GM23338 (cell line): ENCODE data around the gene FASTK. TPM values are rescaled to one million over a fixed set of nuclear protein-coding genes. Genes with fewer than 3 reads are reported as not detected.

Source experiments
- ATAC-seq: fragments of 200-7000 bp; cut with Tn5 transposase; 3 replicates; pipeline ENCODE4 v1.9.1; 2020
- DNase-seq: peaks from one replicate; pipeline ENCODE4 v3.0.0-alpha.2; 2015; ENCODE audit warnings: low spot score
- H2AFZ ChIP-seq: fragments of 200-600 bp; sonication (generic); 2 replicates; pipeline ENCODE4 v1.8.0; 2016; ENCODE audit warnings: antibody characterized with exemption, mild to moderate bottlenecking, moderate library complexity
- H3F3A ChIP-seq: fragments of 200-600 bp; sonication (generic); replicated peaks from 2 replicates; pipeline ENCODE4 v1.8.0; 2017; ENCODE audit warnings: antibody characterized with exemption, mixed run types, low read depth
- H3K27ac ChIP-seq: fragments of 200-600 bp; sonication (generic); 2 replicates; pipeline ENCODE4 v1.6.1; 2016; ENCODE audit warnings: low read depth
- H3K27me3 ChIP-seq: fragments of 200-600 bp; sonication (generic); 2 replicates; pipeline ENCODE4 v1.8.0; 2016; ENCODE audit warnings: mild to moderate bottlenecking, mixed run types, moderate library complexity; ENCODE audit not compliant: insufficient read depth
- H3K36me3 ChIP-seq: fragments of 200-600 bp; sonication (generic); 2 replicates; pipeline ENCODE4 v1.8.0; 2016; ENCODE audit warnings: mild to moderate bottlenecking; ENCODE audit not compliant: insufficient read depth
- H3K4me1 ChIP-seq: fragments of 200-600 bp; sonication (generic); 2 replicates; pipeline ENCODE4 v1.8.0; 2016; ENCODE audit warnings: mild to moderate bottlenecking, moderate library complexity; ENCODE audit not compliant: insufficient read depth
- H3K4me2 ChIP-seq: fragments of 200-600 bp; sonication (generic); 2 replicates; pipeline ENCODE4 v1.7.1; 2017; ENCODE audit warnings: mixed run types
- H3K4me3 ChIP-seq: fragments of 200-600 bp; sonication (generic); 2 replicates; pipeline ENCODE4 v1.6.1; 2016; ENCODE audit warnings: mixed run types
- H3K79me2 ChIP-seq: fragments of 200-600 bp; sonication (generic); replicated peaks from 2 replicates; pipeline ENCODE4 v1.8.0; 2017; ENCODE audit warnings: mild to moderate bottlenecking; ENCODE audit not compliant: insufficient read depth
- H3K9me2 ChIP-seq: fragments of 200-600 bp; sonication (generic); 2 replicates; pipeline ENCODE4 v1.8.0; 2017; ENCODE audit not compliant: insufficient read depth
- H4K20me1 ChIP-seq: fragments of 200-600 bp; sonication (generic); replicated peaks from 2 replicates; pipeline ENCODE4 v1.8.0; 2017; ENCODE audit warnings: mild to moderate bottlenecking; ENCODE audit not compliant: insufficient read depth
- H3K27ac Mint-ChIP-seq: 2 replicates; pipeline ENCODE4 v1.8.0; 2020; ENCODE audit warnings: inconsistent platforms, mild to moderate bottlenecking, moderate library complexity, mixed read lengths
- H3K27me3 Mint-ChIP-seq: 3 replicates; pipeline ENCODE4 v1.8.0; 2022; ENCODE audit warnings: low read depth, mild to moderate bottlenecking, moderate library complexity, mixed read lengths, inconsistent platforms; ENCODE audit not compliant: insufficient read depth, poor library complexity
- H3K36me3 Mint-ChIP-seq: 3 replicates; pipeline ENCODE4 v1.8.0; 2021; ENCODE audit warnings: low read depth, mild to moderate bottlenecking, inconsistent platforms, moderate library complexity, mixed read lengths
- H3K4me1 Mint-ChIP-seq: 3 replicates; pipeline ENCODE4 v1.8.0; 2020; ENCODE audit warnings: mild to moderate bottlenecking, inconsistent platforms, mixed read lengths
- H3K4me3 Mint-ChIP-seq: 3 replicates; pipeline ENCODE4 v1.8.0; 2021; ENCODE audit warnings: moderate library complexity, mild to moderate bottlenecking, inconsistent platforms, mixed read lengths
- H3K9me3 Mint-ChIP-seq: 3 replicates; pipeline ENCODE4 v1.8.0; 2020; ENCODE audit warnings: moderate library complexity, mild to moderate bottlenecking, inconsistent platforms, mixed read lengths
- CREB1 ChIP-seq: fragments of 250-450 bp; sonication (Bioruptor Pico); IDR thresholded peaks from 2 replicates; pipeline ENCODE4 v1.5.0; 2020; ENCODE audit warnings: low read depth, mild to moderate bottlenecking, moderate library complexity
- CTCF ChIP-seq, 2 experiments: fragments of 200-600 bp in 1 of 2; sonication (generic) in 1 of 2; conservative IDR thresholded peaks; 2 replicates each; pipeline versions ENCODE4 v1.5.1 to v1.6.1; 2016 to 2017; ENCODE audit warnings: antibody characterized with exemption in 2 of 2, low read depth in 2 of 2, mild to moderate bottlenecking in 2 of 2, moderate library complexity in 1 of 2
- ETS1 ChIP-seq: IDR thresholded peaks from 2 replicates; pipeline ENCODE4 v1.6.1; 2016; ENCODE audit warnings: antibody characterized with exemption
- EZH2phosphoT487 ChIP-seq: fragments of 200-600 bp; sonication (generic); IDR thresholded peaks from one replicate; pipeline ENCODE4 v1.8.1; 2018; ENCODE audit warnings: antibody characterized with exemption; ENCODE audit not compliant: unreplicated experiment
- JUNB ChIP-seq: IDR thresholded peaks from one replicate; pipeline ENCODE4 v1.6.1; 2016; ENCODE audit warnings: antibody characterized with exemption; ENCODE audit not compliant: unreplicated experiment
- NANOG ChIP-seq: IDR thresholded peaks from 2 replicates; pipeline ENCODE4 v1.6.1; 2016; ENCODE audit warnings: antibody characterized with exemption, borderline replicate concordance
- POLR2AphosphoS5 ChIP-seq: IDR thresholded peaks from 2 replicates; pipeline ENCODE4 v1.6.1; 2016; ENCODE audit warnings: antibody characterized with exemption, low read depth
- REST ChIP-seq: IDR thresholded peaks from one replicate; pipeline ENCODE4 v1.6.1; 2018; ENCODE audit warnings: antibody characterized with exemption; ENCODE audit not compliant: unreplicated experiment
- STAT1 ChIP-seq: IDR thresholded peaks from one replicate; pipeline ENCODE4 v1.6.1; 2016; ENCODE audit warnings: antibody characterized with exemption; ENCODE audit not compliant: unreplicated experiment
- ZNF114 ChIP-seq: fragments of 250-450 bp; sonication (Bioruptor Pico); IDR thresholded peaks from 2 replicates; pipeline ENCODE4 v1.5.0; 2020; ENCODE audit warnings: mild to moderate bottlenecking, moderate library complexity
- polyA plus RNA-seq: library from polyadenylated mRNA; unstranded; fragments of >200 nt; fragmentation: Nextera tagmentation; extraction: Ambion mirVana; gene quantifications from 2 replicates; pipeline ENCODE4 v1.2.1, GENCODE V29; 2016
- total RNA-seq: library from RNA; depleted of rRNA; stranded (reverse); fragments of >200 nt; shearing (Covaris generic); gene quantifications from 2 replicates; pipeline ENCODE4 v1.2.3, GENCODE V29; 2014

FASTK gene
- total and polyA plus RNA-seq, 2 experiments from 2014 or later: 37.4 to 57.4 TPM

GRCh38 chr7:151058781-151059366 lies 21.7 kb downstream of the FASTK start:
- Mint-ChIP-seq H3K27me3 (peaks cover 45% of the 10 kb centered on the region), H3K4me3 (peak overlapping the region; percentile 86), H3K4me1 (peaks cover 47% of the 10 kb centered on the region), H3K9me3 (no peaks in the 10 kb centered on the region), H3K36me3 (peaks cover 4% of the 10 kb centered on the region; the same call in 1 of the 3 replicates), H3K27ac (0 out of 2 replicates have a peak overlapping the region, but pooled peaks have one; percentile 40)
- Histone ChIP-seq H3K36me3 (no peaks in the 10 kb centered on the region), H3K27me3 (peaks cover 36% of the 10 kb centered on the region), H3K4me2 (peak overlapping the region; percentile 95), H3K9me2 (no peaks in the 10 kb centered on the region), H2AFZ (peak overlapping the region; percentile 29; the same call in 1 of the 2 replicates), H3F3A (peaks cover 14% of the 10 kb centered on the region), H3K4me1 (peaks cover 36% of the 10 kb centered on the region), H3K79me2 (peaks cover 10% of the 10 kb centered on the region), H3K27ac (no peak overlapping the region), H3K4me3 (peak overlapping the region; percentile 99), H4K20me1 (no peaks in the 10 kb centered on the region; the same call in 1 of the 2 replicates)
- ATAC-seq: no peak
- no peak for DNase-seq
- TF ChIP-seq REST (no peak), POLR2AphosphoS5 (no peak), ETS1 (no peak), STAT1 (no peak), JUNB (no peak)

- no peaks in the 10 kb centered on the region for H3K36me3 ChIP-seq
- peaks cover 36% of the 10 kb centered on the region for H3K27me3 ChIP-seq
- Mint-ChIP-seq H3K4me3 (peak overlapping the region; percentile 86), H3K9me3 (no peaks in the 10 kb centered on the region), H3K27me3 (peaks cover 43% of the 10 kb centered on the region), H3K27ac (peak overlapping the region; percentile 74), H3K4me1 (peaks cover 42% of the 10 kb centered on the region), H3K36me3 (no peaks in the 10 kb centered on the region)
- H3K4me3 ChIP-seq: peak overlapping the region; percentile 99
- no peak overlapping the region for H3K27ac ChIP-seq
- H3K4me2 ChIP-seq: peak overlapping the region; percentile 95
- ATAC-seq (peak; percentile 70), DNase-seq (peak; percentile 100)
- H3K79me2 ChIP-seq: peaks cover 4% of the 10 kb centered on the region; the same call in 1 of the 2 replicates
- no peaks in the 10 kb centered on the region for H3K9me2 ChIP-seq
- H4K20me1 ChIP-seq: no peaks in the 10 kb centered on the region; the same call in 1 of the 2 replicates
- H3F3A ChIP-seq: peaks cover 14% of the 10 kb centered on the region
- no peak overlapping the region for H2AFZ ChIP-seq
- peaks cover 32% of the 10 kb centered on the region for H3K4me1 ChIP-seq
- no peak for TF ChIP-seq ZNF114 (CRISPR knock-in tag)
- peak; percentile 99 for TF ChIP-seq ETS1
- no peak for TF ChIP-seq REST
- peak; percentile 49 for TF ChIP-seq CREB1 (CRISPR knock-in tag)
- no peak for TF ChIP-seq CTCF (conservative IDR thresholded peaks at IDR 0.05; ENCODE audit: low read depth in 2 of 2)
- TF ChIP-seq NANOG: peak; percentile 31; the same call in 1 of the 2 replicates
- no peak for TF ChIP-seq EZH2phosphoT487
- TF ChIP-seq POLR2AphosphoS5: peak; percentile 83
Observed at GRCh38 chr7:151057989-151058780, 22.4 kb downstream of the FASTK start.
